Panc1 (cell line): Measurements from ENCODE around the gene CNBD2. TPM values are rescaled to one million over a fixed set of nuclear protein-coding genes. Genes with fewer than 3 reads are reported as not detected.

Source experiments
- ATAC-seq: fragments of 200-7000 bp; cut with Tn5 transposase; 2 replicates; pipeline ENCODE4 v1.9.1; 2020; ENCODE audit warnings: mild to moderate bottlenecking, moderate library complexity
- BruUV-seq: library from RNA; stranded (reverse); fragments of 400-500 nt; replicated peaks from 2 replicates; lab custom pipeline; 2021; lab: Mats Ljungman, UMichigan
- CTCF ChIA-PET: fragments of 300-600 bp; sonication (Branson Sonifier 250); formaldehyde crosslinking; loops from one replicate; lab custom pipeline; 2022; ENCODE audit warnings: antibody characterized with exemption; lab: Charles Lee
- POLR2A ChIA-PET: fragments of 300-600 bp; sonication (Branson Sonifier 250); formaldehyde crosslinking; loops from one replicate; lab custom pipeline; 2022; ENCODE audit warnings: antibody characterized with exemption; lab: Charles Lee
- DNase-seq: peaks from one replicate; pipeline ENCODE4 v3.0.0-alpha.2; 2010; ENCODE audit warnings: low read depth, low spot score
- H3K27ac ChIP-seq: 2 replicates; pipeline ENCODE4 v1.5.1; 2011; ENCODE audit warnings: mild to moderate bottlenecking, low read length, inconsistent platforms
- H3K27me3 ChIP-seq: fragments of 200-500 bp; sonication (Bioruptor generic); 2 replicates; pipeline ENCODE4 v1.6.0; 2014; ENCODE audit warnings: low read length, inconsistent platforms; ENCODE audit not compliant: control insufficient read depth, insufficient read depth
- H3K36me3 ChIP-seq: fragments of 200-500 bp; sonication (Bioruptor generic); 2 replicates; pipeline ENCODE4 v1.5.1; 2014; ENCODE audit warnings: inconsistent platforms, mild to moderate bottlenecking, low read length, moderate library complexity; ENCODE audit not compliant: control insufficient read depth, insufficient read depth
- H3K4me1 ChIP-seq: 2 replicates; pipeline ENCODE4 v1.5.1; 2011; ENCODE audit warnings: inconsistent platforms, mild to moderate bottlenecking, low read length, moderate library complexity; ENCODE audit not compliant: control insufficient read depth, insufficient read depth
- H3K4me3 ChIP-seq, 2 experiments: 2 replicates each; pipeline ENCODE4 v1.5.1; 2011 to 2012; ENCODE audit warnings: low read depth in 2 of 2, low read length in 2 of 2, mild to moderate bottlenecking in 2 of 2, inconsistent platforms in 1 of 2, moderate library complexity in 1 of 2
- H3K9me3 ChIP-seq: fragments of 200-500 bp; sonication (Bioruptor generic); 2 replicates; pipeline ENCODE4 v1.5.1; 2014; ENCODE audit warnings: low read depth, mild to moderate bottlenecking, inconsistent platforms, low read length, moderate library complexity; ENCODE audit not compliant: control insufficient read depth, insufficient read depth
- CTCF ChIP-seq: fragments of 450-650 bp; IDR thresholded peaks from 2 replicates; pipeline ENCODE4 v1.5.1; 2017; ENCODE audit warnings: mild to moderate bottlenecking
- POLR2AphosphoS5 ChIP-seq: IDR thresholded peaks from 2 replicates; pipeline ENCODE4 v1.6.1; 2012; ENCODE audit warnings: mild to moderate bottlenecking, low read depth, low read length, moderate library complexity
- SIN3A ChIP-seq: IDR thresholded peaks from 2 replicates; pipeline ENCODE4 v1.6.1; 2012; ENCODE audit warnings: low read depth, mild to moderate bottlenecking, low read length, moderate library complexity, borderline replicate concordance; ENCODE audit not compliant: insufficient read depth
- TCF7L2 ChIP-seq: IDR thresholded peaks from 2 replicates; pipeline ENCODE4 v1.6.1; 2011; ENCODE audit warnings: mild to moderate bottlenecking, low read depth, low read length, inconsistent platforms
- in situ Hi-C: cut with HindIII; loops from 2 replicates; pipeline ENCODE4 v1.10.0; 2016; ENCODE audit warnings: low sequenced_read_pairs, low pct_unique_long_range_greater_than_20kb
- intact Hi-C: fragments of 100-400 bp; cut with micrococcal nuclease; formaldehyde crosslinking; loops from one replicate; pipeline ENCODE4 v1.10.0; 2022; ENCODE audit not compliant: unreplicated experiment
- total RNA-seq: library from RNA; stranded (reverse); gene quantifications from one replicate; pipeline ENCODE4 v1.2.1, GENCODE V29; 2021; ENCODE audit not compliant: unreplicated experiment
- TF ChIP-seq, protein P1 (sequence below), 2 experiments: IDR thresholded peaks; 2 replicates each; pipeline ENCODE4 v1.6.1; 2011 to 2012; ENCODE audit warnings: low read depth in 2 of 2, control low read depth in 1 of 2, low read length in 1 of 2, mild to moderate bottlenecking in 1 of 2, moderate library complexity in 1 of 2; ENCODE audit not compliant: insufficient read depth in 1 of 2

CNBD2 gene
- total RNA-seq, 1 experiment from 2014 or later, result 3.7 TPM

DNA sequence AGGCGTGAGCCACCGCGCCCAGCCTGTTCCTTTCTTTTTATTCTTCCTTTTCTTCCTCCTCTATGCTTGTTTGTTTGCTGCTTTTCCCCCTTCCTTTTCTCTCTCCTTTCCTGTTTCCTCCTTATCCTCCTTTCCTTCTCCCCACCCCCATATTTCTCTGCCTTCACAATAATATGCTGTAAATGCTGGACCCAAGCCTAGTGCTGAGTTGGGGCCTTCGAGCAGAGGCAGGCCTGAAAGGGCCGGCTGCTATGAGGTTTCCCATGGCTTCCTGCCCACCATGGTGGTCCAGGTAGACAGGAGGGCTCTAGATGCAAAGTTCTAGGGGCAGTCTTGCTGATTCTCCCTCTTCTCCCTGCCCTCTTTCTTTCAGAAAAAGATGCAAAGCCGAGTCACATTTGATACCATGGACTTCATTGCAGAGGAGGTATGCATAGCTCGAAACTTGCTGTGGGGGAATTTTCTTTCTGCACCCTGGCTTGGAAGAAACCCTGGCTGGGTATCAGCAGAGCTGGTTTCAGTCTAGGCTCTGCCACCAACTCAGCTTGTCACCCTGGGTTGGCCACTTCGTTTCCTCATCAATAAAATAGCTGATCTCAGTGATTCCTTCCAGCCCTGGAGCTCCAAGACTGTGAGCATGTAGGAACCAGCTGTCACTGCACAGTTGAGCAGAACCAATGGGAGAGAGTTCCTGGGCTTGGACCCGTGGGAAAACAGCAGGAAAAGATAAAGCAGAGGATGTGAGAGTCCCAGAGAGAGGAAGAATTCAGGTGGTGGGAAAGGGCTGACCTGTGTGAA, 7.4 kb downstream of the CNBD2 start:
- BruUV-seq, result no TSS peak
- ATAC-seq (no peak), DNase-seq (no peak)
- no peak overlapping the region for H3K4me3 ChIP-seq
- in situ Hi-C loops (no loop called here), intact Hi-C loops (no loop called here)
- ChIA-PET CTCF (no interaction called here), POLR2A (no interaction called here)
- H3K9me3 ChIP-seq, result no peaks in the 10 kb centered on the region
- TF ChIP-seq SIN3A (no peak), TCF7L2 (no peak), POLR2AphosphoS5 (no peak), CTCF (no peak)
- TF ChIP-seq, protein P1, sequence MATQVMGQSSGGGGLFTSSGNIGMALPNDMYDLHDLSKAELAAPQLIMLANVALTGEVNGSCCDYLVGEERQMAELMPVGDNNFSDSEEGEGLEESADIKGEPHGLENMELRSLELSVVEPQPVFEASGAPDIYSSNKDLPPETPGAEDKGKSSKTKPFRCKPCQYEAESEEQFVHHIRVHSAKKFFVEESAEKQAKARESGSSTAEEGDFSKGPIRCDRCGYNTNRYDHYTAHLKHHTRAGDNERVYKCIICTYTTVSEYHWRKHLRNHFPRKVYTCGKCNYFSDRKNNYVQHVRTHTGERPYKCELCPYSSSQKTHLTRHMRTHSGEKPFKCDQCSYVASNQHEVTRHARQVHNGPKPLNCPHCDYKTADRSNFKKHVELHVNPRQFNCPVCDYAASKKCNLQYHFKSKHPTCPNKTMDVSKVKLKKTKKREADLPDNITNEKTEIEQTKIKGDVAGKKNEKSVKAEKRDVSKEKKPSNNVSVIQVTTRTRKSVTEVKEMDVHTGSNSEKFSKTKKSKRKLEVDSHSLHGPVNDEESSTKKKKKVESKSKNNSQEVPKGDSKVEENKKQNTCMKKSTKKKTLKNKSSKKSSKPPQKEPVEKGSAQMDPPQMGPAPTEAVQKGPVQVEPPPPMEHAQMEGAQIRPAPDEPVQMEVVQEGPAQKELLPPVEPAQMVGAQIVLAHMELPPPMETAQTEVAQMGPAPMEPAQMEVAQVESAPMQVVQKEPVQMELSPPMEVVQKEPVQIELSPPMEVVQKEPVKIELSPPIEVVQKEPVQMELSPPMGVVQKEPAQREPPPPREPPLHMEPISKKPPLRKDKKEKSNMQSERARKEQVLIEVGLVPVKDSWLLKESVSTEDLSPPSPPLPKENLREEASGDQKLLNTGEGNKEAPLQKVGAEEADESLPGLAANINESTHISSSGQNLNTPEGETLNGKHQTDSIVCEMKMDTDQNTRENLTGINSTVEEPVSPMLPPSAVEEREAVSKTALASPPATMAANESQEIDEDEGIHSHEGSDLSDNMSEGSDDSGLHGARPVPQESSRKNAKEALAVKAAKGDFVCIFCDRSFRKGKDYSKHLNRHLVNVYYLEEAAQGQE (IDR thresholded peaks at IDR 0.05; ENCODE audit: insufficient read depth in 1 of 2, low read depth in 2 of 2, low read length in 1 of 2), result no peak
- H3K36me3 ChIP-seq, result no peaks in the 10 kb centered on the region
- H3K27me3 ChIP-seq, result no peaks in the 10 kb centered on the region
- no peaks in the 10 kb centered on the region for H3K4me1 ChIP-seq
- H3K27ac ChIP-seq, result no peak overlapping the region

DNA sequence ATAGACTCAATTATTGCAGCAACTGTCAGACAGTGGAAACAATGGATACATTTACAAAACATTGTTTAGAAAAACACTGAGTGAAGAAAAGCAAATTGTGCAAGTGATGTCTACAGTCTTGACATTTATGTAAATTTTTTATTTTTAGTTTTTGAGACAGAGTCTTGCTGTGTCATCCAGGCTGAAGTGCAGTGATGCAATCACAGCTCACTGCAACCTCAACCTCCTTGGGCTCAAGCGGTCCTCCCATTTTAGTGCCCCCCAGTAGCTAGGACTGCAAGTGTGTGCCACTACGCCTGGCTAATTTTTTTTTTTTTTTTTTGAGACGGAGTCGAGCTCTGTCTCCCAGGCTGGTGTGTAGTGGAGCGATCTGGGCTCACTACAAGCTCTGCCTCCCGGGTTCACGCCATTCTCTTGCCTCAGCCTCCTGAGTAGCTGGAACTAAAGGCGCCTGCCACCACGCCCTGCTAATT, 9.7 kb downstream of the CNBD2 start:
- no peaks in the 10 kb centered on the region for H3K27me3 ChIP-seq
- ATAC-seq (no peak), DNase-seq (no peak)
- intact Hi-C loops, result no loop called here
- no peaks in the 10 kb centered on the region for H3K36me3 ChIP-seq
- BruUV-seq, result no TSS peak
- ChIA-PET CTCF (interaction anchor here (0.5 kb wide), 1 partner anchor 15 kb away, joined by 3 read pairs; no protein-coding TSS in a partner anchor), POLR2A (no interaction called here)
- in situ Hi-C loops, result no loop called here
- no peak overlapping the region for H3K4me3 ChIP-seq
- H3K27ac ChIP-seq, result no peak overlapping the region
- H3K9me3 ChIP-seq, result no peaks in the 10 kb centered on the region
- H3K4me1 ChIP-seq, result no peaks in the 10 kb centered on the region
- no peak for TF ChIP-seq CTCF
